CD4-positive, alpha-beta T cell treated with Interleukin-6 for 4 hours (primary cell): Measurements from ENCODE around the gene FBXO27.
"Not testable (repeated sequence)": the region's sequence is repeated elsewhere in the genome, so short reads cannot be mapped to it uniquely, and the experiment has no call there.

Source experiments
- DNase-seq: peaks from one replicate; pipeline ENCODE4 v3.0.0-alpha.2; 2020; ENCODE audit warnings: mixed read lengths

The FBXO27 gene, protein sequence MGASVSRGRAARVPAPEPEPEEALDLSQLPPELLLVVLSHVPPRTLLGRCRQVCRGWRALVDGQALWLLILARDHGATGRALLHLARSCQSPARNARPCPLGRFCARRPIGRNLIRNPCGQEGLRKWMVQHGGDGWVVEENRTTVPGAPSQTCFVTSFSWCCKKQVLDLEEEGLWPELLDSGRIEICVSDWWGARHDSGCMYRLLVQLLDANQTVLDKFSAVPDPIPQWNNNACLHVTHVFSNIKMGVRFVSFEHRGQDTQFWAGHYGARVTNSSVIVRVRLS

DNA sequence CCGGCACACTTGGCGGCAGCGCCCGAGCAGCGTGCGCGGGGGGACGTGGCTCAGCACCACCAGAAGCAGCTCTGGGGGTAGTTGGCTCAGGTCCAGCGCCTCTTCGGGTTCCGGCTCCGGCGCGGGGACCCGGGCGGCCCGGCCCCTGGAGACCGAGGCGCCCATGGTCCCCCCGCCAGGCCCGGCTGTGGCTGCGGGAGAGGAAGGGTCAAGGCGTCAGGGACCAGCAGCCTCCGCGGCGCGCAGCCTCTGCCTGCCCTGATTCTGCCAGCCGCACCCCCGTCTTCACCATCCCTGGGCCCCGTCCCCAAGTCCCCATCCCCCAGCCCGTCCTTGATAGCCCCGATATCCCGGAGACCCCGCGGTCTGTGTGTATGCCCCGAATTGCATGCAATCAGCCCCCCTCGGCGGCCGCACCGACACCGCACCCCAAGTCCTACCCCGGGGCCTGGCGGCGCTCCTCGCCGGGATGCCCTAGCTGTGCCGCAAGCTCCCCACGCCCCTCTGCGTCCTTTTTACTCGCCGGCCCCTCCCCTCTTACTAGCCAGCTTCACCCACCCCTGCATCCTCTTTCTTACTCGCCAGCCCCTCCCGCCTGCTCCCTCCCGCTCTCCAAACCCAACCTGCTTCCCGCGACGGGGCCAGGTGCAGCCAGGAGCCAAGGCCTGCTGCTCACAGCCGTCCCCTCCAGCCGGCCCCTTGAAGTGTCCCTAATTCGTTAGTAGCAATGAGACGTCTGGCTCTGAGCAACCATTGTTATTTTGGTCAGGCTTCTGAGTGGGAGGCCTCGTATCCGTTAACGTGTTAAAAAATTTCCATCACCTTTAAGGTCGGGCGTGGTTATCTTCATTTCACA, at the start of gene FBXO27:
Gene FBXO27 (minus strand): TSS at position 487 of the 856 bp plus-strand sequence. CDS start 322 bp downstream, at position 165.
- DNase-seq = peak; percentile 22

DNA sequence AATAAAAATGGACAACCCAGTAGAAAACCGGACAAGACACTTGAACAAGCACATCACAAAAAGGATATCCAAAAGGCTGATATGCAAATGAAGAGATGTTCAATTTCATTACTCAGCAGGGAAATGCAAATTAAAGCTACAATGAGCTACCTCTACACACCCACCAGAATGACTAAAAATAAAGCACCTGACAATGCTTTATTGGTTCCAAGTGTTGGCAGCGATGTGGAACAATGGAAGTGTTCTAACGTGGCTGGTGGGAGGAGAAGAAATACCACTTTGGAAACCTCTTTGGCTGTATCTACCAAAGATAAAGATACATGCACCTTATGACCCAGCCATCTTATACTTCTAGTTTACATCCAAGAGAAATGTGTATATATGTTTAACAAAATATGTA, 48.1 kb upstream of the FBXO27 start:
- DNase-seq = no peak

DNA sequence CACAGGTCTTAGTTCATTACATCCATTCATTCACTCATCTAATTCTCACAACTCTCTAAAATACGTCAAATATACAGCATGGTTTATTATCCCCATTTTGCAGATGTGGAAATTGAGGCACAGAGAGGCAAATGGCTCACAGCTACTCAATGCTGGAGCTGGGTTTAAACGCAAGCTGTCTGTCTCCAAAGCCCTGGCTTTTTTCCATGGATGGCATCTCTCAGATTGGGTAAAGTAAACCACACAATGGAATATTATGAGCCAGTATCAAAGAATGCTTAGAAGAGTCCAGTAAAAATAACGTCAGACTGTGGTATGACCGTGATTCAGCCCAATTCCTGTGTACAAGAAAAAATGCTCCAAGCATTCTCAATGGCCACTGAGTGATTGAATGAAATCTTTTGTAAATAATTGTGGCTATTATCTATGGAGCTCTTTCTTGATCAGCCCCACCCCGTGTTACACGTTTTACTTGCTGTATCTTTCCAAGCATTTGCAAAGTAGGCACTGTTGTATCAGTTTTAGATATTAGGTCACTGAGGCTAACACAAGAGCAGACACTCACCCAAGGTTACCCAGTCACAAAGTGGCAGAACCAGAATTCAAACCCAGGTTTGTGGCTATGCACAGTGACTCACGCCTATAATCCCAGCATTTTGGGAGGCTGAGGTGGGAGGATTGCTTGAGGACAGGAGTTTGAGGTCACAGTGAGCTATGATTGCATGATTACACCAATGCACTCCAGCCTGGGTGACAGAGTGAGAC, 46.3 kb upstream of the FBXO27 start:
- DNase-seq = no peak

DNA sequence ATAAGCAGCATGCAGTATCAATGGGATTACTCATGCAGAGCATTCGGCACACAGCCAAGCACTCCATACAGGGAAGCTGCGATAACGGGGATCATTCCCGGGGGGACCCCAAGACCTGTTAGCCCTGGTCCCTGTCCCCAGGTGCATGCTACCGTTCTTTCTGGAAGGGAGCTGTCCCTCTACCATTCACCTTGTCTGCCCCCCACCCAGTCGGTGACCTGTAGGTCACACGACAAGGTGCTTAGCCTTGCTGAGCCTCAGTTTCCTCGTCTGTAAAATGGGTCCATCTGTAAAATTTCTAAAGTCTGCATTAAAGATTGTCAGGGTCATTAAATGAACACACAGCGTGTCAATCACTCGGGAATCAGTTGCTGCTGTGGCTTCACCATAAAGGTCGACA, 45.0 kb upstream of the FBXO27 start:
- no peak for DNase-seq

DNA sequence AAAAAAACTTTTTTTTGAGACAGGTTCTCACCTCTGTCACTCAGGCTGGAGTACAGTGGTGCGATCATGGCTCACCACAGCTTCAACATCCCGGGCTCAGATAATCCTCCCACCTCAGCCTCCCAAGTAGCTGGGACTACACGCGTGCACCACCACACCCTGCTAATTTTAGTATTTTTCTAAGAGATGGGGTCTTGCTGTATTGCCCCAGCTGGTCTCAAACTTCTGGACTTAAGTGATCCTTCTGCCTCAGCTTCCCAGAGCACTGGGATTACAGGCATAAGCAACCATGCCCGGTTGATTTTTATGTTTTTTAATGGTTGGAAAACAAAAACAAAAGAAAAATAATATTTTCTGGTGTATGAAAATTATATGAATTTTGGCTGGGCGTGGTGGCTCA, 42.6 kb upstream of the FBXO27 start:
- DNase-seq = no peak

DNA sequence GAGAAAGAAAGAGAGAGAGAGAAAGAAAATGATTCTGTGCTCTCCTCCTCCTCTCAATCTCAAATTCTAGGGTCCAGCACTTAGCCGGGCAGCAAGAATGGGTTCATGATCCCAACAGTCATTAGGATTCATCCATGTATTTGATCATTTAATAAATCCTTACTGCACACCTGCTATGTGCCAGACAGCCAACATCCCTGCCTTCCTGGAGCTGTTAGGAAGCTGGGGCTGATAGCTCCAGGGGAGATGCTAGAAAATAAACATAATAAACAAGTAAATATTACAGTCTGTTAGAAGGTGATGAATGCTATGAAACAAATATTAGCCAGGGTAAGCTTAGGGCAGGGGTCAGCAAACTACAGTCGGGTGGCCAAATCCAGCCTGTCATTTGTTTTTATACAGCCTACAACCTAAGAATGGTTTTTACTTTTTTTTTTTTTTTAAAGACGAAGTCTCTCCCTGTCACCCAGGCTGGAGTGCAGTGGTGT, 41.9 kb upstream of the FBXO27 start:
- DNase-seq = no peak

DNA sequence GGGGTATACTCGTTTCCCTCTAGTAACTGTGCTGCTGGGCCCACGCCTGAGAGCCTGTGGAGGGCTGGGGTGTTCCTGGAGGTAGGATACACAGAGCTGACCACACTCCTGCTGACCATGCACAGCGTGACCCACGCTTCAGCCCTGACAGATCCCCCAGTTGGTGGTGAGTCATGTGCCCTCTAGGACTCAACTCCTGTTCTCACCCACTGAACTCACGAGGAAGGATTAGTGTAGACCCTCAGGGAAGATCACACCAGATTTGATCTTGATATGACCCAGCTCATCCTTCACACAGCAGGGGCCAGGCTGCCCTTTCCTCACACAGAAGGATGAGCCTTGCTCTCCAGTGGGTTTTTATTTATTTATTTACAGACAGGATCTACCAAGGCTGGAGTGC, 38.5 kb upstream of the FBXO27 start:
- DNase-seq = no peak

DNA sequence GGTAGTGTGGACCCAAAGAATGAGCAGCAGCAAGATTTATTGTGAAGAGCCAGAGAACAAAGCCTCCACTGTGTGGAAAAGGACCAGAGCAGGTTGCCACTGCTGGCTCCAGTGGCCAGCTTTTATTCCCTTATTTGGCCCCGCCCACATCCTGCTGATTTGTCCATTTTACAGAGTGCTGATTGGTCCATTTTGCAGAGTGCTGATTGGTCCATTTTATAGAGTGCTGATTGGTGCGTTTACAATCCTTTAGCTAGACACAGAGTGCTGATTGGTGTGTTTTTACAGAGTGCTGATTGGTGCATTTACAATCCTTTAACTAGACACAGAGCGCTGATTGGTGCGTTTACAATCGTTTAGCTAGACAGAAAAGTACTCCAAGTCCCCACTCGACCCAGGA, 35.9 kb upstream of the FBXO27 start:
- DNase-seq = not testable (repeated sequence)

DNA sequence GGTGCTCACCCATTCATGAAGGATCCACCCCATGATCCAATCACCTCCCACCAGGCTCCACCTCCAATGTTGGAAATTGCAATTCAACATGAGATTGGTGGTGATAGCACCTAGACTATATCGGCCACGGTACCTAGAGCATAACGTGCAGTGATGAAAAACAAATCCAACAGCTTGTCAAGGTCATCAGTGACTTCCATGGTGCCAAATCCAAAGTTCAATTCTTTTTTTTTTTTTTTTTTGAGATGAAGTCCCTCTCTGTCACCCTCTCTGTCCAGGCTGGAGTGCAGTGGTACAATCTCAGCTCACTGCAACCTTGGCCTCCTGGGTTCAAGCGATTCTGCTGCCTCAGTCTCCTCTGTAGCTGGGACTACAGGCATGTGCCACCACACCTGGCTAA, 34.8 kb upstream of the FBXO27 start:
- no peak for DNase-seq

DNA sequence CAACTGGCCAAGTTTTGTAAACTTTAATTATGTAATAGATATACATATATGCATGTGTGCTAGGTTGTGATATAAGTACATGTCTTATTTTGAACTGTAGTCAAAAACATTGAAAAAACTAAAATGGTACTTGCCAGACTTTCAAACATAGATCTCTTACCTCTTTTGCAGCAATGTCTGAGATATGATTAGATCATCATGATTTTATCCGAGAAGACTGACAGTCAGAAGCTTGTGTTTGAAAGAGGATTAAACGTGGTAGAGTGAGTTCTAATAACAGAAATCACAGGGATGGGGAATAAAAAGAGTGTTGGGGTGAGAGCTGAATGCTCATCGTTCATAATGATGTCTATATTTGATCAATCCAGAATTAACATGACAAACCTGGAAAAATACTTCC, 33.6 kb upstream of the FBXO27 start:
- no peak for DNase-seq

DNA sequence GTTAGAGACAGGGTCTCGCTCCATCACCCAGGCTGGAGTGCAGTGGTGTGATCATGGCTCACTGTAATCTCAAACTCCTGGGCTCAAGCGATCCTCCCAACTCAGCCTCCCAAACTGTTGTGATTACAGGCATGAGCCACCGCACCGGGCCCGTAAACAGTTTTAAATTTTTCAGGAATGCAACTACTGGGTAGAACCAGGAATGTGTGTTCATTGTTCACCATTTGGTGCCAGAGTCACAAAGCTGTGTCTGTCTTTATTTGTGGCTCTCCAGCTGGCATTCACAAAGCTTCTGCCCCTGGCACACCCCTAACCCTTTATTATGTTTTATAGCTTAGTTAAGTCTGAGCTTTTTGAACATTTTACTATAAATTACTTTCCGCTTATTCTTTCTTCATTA, 32.1 kb upstream of the FBXO27 start:
- no peak for DNase-seq

DNA sequence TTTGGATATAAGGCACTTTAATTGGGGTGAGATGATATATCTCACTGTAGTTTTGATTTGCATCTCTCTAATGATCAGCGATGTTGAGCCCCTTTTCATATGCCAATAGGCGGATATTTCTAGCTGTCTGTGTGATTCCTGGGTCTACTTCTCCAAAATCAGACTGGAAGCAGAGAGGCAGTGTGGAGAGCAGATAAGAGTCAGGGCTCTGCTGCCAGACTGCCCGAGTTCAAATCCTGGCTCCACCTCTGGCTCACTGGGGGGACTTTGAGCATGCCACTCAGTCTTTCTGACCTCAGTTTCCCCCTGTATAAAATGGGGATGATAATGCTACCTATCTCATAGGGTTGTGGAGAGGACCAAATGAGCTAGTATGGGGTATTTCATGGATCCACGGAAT, 27.8 kb upstream of the FBXO27 start:
- no peak for DNase-seq

DNA sequence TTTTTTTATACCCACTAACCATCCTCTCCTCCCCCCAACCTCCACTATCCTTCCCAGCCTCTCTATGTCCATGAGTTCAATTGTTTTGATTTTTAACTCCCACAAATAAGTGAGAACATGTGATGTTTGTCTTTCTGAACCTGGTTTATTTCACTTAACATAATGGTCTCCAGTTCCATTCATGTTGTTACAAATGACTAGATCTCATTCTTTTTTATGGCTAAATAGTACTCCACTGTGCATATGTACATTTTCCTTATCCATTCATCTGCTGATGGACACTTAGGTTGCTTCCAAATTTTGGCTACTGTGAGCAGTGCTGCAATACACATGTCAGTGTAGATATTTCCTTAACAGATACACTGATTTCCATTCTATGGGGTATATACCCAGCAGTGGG, 27.0 kb upstream of the FBXO27 start:
- DNase-seq = no peak

DNA sequence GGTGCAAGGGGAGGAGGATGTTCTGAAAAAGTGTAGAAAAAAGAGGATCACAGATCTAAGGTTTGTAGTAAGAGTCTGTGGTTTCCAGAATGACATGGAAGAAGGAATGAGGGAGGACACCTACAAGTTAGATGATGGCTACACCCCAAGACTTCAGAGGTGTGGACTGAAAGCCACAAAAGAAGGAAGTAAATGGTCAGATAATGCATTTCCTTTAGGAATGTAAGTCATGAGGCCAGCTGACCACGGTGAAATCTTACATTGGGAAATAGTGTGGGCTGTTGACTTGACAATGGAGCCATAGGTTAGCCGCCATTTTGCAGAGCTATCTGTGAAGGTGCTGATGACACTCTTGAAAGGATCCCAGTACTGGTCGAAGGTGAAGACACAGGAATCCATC, 25.3 kb upstream of the FBXO27 start:
- no peak for DNase-seq

DNA sequence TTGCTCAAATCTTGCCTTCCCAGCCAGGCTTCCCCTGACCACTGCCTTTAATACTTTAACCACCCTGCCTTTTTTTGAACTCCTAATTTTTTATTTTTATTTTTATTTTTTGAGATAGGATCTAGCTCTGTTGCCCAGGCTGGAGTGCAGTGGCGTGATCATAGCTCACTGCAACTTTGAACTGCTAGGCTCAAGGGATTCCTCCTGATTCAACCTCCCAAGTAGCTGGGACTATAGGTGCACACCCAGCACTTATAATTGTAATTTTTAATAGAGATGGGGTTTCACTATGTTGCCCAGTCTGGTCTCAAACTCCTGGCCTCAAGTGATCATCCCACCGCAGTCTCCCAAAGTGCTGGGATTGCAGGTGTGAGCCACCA, 21.7 kb upstream of the FBXO27 start:
- DNase-seq = no peak

DNA sequence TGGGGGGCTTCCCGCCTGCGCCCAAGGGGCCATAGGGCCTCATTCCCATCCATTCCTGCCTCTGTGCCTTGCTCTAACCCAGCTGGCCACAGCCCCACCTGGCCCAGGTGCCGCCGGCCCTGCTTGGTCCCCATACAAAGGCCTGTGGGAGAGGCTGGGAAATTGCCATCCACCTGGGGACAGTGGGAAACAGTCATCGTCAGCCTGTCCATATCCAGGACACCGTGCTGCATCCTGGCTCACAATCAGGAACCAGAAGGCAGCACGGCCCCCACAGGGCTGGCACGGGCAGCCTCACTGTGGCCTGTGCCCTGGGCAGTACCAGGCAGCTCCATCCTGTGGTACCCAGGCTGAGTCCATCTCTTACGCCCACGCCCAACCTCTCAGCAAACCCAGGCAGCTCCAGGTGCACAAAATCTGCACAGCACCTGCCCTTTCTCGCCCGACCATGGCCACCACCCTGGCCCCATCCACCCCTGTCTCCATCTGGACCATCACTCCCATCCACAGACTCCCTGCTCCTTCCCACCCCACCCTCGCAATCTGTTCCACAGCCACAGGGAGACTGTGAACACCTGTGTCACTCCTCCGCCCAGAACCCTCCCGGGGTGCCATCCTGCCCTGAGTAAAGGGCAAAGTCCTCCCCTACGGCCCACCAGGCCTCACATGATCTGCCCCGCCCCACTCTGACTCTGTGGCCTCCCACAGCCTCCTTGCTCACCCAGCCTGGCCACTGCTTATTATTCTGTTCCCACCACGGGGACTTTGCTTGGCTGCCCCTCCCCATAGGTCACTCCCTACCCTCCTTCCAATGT, 21.1 kb upstream of the FBXO27 start:
- DNase-seq = no peak

DNA sequence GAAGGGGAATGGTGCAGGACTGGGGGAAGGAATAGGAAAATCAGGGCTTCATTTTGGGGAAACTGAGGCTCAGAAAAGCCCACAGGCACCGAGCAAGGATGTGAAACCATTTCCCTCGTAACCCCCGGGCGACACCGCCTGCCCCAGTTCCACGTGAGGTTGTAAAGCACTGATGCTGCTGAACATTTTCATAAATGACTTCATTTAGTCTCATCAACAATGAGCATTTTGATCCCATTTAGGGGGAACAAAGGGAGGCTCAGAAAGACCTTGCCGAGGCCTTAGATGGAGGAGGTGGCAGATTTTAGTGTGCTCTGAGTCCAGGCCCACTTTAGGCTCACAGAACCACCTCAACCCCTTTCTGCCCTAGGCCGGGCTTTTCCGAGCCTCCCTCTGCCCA, 20.5 kb upstream of the FBXO27 start:
- no peak for DNase-seq

DNA sequence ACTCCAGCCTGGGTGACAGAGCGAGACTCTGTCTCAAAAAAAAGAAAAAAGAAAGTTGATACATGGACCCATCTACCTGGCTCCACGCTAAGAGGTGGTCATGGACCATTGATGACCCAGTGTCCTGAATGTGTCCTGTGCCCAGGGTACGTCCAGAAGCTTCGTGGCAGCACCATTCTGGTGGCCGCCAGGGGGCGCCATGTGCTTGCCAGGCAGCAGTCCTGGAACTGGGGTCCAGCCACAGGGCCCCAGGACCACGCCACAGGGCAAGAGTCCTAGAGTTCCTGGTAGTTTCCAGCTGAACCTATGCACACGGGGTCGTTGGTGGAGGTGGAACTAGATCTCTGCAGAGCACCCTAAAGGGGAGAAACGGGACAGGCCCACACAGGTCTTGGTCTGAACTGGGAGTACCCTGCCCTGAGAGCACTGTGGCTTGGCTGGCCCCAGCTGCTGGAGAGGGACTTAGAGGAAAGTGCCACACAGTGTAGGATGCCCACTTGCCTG, 19.9 kb upstream of the FBXO27 start:
- peak; percentile 80 for DNase-seq

DNA sequence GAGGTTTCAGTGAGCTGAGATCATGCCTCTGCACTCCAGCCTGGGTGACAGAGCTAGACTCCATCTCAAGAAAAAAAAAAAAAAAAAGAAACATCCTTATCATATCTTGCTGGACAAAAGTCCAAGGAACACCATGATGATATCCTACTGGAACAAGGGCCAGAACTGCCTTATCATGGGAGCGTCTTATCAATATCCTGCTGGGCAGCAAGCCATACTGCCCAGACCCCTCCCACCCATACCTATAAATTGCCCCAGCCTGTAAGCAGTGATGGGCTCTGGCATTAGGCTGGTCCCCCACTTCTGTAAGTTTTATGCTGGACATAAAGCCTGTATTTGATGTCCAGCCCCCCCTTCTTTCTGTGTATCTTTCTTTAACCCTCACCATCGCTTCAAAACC, 14.7 kb upstream of the FBXO27 start:
- no peak for DNase-seq

DNA sequence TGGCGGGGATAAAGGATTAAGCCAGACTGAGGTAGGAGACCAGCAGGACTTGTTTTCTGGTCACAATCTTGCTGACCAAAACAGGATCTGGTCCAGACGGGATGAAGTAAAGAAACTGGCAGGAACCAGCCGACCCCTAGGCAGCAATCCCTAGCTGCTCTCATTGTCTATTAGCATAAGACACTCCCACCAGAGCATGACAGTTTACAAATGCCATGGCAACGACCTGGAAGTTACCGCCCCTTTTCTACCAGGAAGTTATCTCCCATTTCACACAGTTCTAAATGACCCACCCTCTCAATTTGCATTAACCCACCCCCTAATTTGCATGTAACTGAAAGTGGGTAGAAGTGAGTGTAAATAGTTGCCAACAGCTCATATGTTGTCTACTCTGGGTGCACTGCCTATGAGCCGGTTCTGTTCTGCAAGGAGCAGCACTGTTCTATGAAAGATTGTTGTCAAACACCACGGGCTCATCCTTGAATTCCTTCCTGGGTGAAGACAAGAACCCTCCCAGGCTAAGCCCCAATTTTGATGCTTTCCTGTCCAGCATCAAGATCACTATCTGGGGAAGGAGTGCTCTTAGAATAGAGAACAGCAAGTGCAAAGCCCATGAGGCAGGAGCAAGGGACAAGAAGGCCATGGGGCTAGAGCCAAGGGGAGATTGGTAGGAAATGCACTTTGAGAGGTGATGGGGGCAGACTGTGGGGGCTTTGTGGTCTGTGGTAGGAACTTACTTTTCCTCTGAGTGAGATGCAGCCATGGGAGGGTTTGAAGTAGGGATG, 13.9 kb upstream of the FBXO27 start:
- no peak for DNase-seq

DNA sequence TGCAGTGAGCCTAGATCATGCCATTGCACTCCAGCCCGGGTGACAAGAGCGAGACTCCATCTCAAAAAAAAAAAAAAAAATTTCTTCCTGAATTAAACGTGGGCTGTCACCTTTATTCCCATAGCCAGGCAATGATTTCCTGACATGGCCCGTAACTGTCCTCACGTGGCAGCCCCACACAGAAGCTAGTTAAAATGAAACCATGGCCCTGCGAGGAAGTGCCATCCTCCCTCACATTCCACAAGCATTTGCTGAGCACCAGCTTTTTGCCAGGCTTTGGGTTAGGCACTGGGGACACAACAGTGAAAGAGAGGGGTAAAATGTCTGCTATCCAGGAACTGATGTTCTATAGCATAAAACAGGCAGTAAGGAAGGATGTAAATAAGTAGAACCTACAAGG, 13.2 kb upstream of the FBXO27 start:
- DNase-seq = no peak

DNA sequence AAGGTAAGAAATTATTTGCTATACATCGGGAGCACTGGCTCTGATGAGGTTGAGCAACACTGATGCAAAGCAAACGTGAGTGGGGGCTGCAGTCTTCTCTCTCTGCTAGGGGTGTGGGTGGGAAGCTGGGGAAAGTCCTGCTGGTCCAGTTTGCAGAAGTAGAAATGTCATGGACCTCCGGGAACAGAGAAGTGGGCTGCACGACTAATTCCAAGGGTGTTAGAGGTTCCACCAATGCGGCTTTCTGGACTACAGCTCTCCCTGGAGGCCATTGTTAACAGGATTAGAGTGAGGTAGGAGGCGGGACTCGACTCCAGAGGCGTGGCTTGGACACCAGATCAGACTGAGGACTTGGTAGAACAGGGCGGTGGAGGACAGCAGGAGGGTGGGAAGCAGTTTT, 5.7 kb upstream of the FBXO27 start:
- DNase-seq = no peak
